EL (cell line): ENCODE results near the gene TGFBI.
"Not testable (repeated sequence)": the region's sequence is repeated elsewhere in the genome, so short reads cannot be mapped to it uniquely, and the experiment has no call there.

Experiments used
- DNase-seq: peaks from one replicate; pipeline ENCODE4 v3.0.0-alpha.2; 2016

The TGFBI gene

GRCh38 chr5:136028090-136028489 lies 698 bp upstream of the TGFBI start:
- DNase-seq: no peak

- DNase-seq: no peak
Observed at GRCh38 chr5:136030252-136030651, 1.5 kb downstream of the TGFBI start.

GRCh38 chr5:136030956-136031611 lies 2.3 kb downstream of the TGFBI start:
- no peak for DNase-seq

- peak; percentile 28 for DNase-seq
Observed at GRCh38 chr5:136031711-136032110, 2.9 kb downstream of the TGFBI start.

- DNase-seq: peak; percentile 71
Observed at GRCh38 chr5:136032564-136032963, 3.8 kb downstream of the TGFBI start.

- no peak for DNase-seq
Observed at GRCh38 chr5:136033234-136033633, 4.4 kb downstream of the TGFBI start.

GRCh38 chr5:136033848-136034247 lies 5.1 kb downstream of the TGFBI start:
- no peak for DNase-seq

- DNase-seq: no peak
Observed at GRCh38 chr5:136034492-136034891, 5.7 kb downstream of the TGFBI start.

GRCh38 chr5:136034984-136035383 lies 6.2 kb downstream of the TGFBI start:
- DNase-seq: no peak

GRCh38 chr5:136035837-136036236 lies 7.0 kb downstream of the TGFBI start:
- DNase-seq: no peak

GRCh38 chr5:136036293-136036911 lies 7.6 kb downstream of the TGFBI start:
- DNase-seq: no peak

GRCh38 chr5:136037001-136037705 lies 8.4 kb downstream of the TGFBI start:
- DNase-seq: peak; percentile 94

GRCh38 chr5:136038635-136039034 lies 9.8 kb downstream of the TGFBI start:
- DNase-seq: peak; percentile 45

GRCh38 chr5:136039202-136039601 lies 10.4 kb downstream of the TGFBI start:
- no peak for DNase-seq

GRCh38 chr5:136040746-136041415 lies 12.1 kb downstream of the TGFBI start:
- DNase-seq: no peak

GRCh38 chr5:136042156-136042555 lies 13.4 kb downstream of the TGFBI start:
- DNase-seq: no peak

- DNase-seq: no peak
Observed at GRCh38 chr5:136042665-136043121, 13.9 kb downstream of the TGFBI start.

GRCh38 chr5:136043551-136043950 lies 14.8 kb downstream of the TGFBI start:
- no peak for DNase-seq

- no peak for DNase-seq
Observed at GRCh38 chr5:136043968-136044610, 15.3 kb downstream of the TGFBI start.

- DNase-seq: not testable (repeated sequence)
Observed at GRCh38 chr5:136045026-136045425, 16.2 kb downstream of the TGFBI start.

GRCh38 chr5:136046246-136046645 lies 17.5 kb downstream of the TGFBI start:
- DNase-seq: no peak

GRCh38 chr5:136047858-136048257 lies 19.1 kb downstream of the TGFBI start:
- DNase-seq: no peak

GRCh38 chr5:136048966-136049365 lies 20.2 kb downstream of the TGFBI start:
- DNase-seq: no peak
